ENCODE measurements around the gene BBS9.

The BBS9 gene

DNA sequence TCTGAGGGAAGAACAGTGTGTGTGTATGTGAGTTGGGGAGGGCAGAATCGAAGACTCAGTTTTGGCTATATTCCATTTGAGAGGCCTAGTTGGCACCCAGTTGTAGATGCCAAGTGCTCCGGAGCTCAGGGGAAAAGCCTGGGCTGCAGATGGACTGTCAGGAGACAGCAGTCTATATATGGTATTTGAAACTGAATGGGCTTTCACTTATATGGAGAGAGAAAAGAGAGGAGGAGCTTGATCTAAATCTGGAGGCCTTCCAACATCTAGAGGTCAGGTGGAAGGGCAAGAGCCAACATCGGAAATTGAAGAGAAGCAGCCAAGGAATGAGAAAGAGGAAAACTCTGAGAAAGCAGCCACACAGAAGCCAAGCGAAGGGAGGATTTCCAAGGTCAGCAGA is 425.2 kb downstream of the BBS9 start:
- no peaks in the 10 kb centered on the region for H3K36me3 ChIP-seq
- no peaks in the 10 kb centered on the region for H3K27me3 ChIP-seq
- DNase-seq = no peak
- no peaks in the 10 kb centered on the region; the same call in 1 of the 2 replicates for H3K4me1 ChIP-seq
- no peaks in the 10 kb centered on the region for H3K9me3 ChIP-seq
- TF ChIP-seq, protein P1, sequence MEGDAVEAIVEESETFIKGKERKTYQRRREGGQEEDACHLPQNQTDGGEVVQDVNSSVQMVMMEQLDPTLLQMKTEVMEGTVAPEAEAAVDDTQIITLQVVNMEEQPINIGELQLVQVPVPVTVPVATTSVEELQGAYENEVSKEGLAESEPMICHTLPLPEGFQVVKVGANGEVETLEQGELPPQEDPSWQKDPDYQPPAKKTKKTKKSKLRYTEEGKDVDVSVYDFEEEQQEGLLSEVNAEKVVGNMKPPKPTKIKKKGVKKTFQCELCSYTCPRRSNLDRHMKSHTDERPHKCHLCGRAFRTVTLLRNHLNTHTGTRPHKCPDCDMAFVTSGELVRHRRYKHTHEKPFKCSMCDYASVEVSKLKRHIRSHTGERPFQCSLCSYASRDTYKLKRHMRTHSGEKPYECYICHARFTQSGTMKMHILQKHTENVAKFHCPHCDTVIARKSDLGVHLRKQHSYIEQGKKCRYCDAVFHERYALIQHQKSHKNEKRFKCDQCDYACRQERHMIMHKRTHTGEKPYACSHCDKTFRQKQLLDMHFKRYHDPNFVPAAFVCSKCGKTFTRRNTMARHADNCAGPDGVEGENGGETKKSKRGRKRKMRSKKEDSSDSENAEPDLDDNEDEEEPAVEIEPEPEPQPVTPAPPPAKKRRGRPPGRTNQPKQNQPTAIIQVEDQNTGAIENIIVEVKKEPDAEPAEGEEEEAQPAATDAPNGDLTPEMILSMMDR (IDR thresholded peaks at IDR 0.05; ENCODE audit: low read depth, low read length) = no peak
- H3K4me3 ChIP-seq (ENCODE audit: low read depth, low read length) = no peak overlapping the region

- H3K4me1 ChIP-seq = no peaks in the 10 kb centered on the region; the same call in 1 of the 2 replicates
- TF ChIP-seq, protein P1 (IDR thresholded peaks at IDR 0.05; ENCODE audit: low read depth, low read length) = no peak
- H3K4me3 ChIP-seq (ENCODE audit: low read depth, low read length) = no peak overlapping the region
- no peak for DNase-seq
- no peaks in the 10 kb centered on the region for H3K27me3 ChIP-seq
- H3K36me3 ChIP-seq = no peaks in the 10 kb centered on the region
- no peaks in the 10 kb centered on the region for H3K9me3 ChIP-seq
Observed at GRCh38 chr7:33556472-33556871, 427.1 kb downstream of the BBS9 start.

DNA sequence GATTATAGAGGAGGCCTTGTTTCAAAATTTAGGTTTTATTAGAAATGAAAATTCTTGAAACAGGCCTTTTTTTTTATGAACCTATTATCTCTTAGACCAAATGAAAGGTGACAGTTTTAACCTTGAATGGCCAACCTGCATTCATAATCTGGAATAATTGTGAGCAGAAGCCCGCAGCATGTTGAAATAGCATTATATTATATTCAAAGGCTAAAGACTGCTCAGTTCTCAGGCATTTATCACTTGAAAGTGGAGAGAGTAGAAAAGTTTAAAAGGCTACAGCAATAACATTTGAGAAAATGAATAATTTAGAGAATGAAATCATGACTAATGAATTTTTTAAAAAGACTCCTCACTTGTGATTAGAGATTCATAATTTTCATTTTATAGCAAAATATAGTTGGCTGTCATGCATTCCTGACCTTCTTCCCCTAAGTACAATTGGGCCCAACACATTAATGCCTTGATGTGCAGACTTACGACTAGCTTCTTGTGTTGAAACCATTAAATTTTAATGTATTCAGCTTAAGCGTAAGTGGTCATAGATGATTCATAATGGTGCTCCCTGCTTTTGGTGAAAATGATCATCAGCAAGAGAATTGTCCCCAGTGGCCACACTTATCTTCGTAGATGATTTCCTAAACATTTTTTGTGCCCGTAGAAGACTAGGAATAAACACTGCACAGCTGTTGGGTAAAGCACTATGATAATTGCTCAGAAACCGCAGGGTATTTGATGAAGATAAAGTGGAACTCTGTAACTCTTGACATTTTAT is 429.4 kb downstream of the BBS9 start:
- Histone ChIP-seq H3K9me3 (no peaks in the 10 kb centered on the region), H3K36me3 (no peaks in the 10 kb centered on the region), H3K27me3 (no peaks in the 10 kb centered on the region), H3K4me3 (ENCODE audit: low read depth, low read length) (no peak overlapping the region), H3K4me1 (no peaks in the 10 kb centered on the region; the same call in 1 of the 2 replicates)
- DNase-seq = no peak
- TF ChIP-seq, protein P1 (IDR thresholded peaks at IDR 0.05; ENCODE audit: low read depth, low read length) = no peak

DNA sequence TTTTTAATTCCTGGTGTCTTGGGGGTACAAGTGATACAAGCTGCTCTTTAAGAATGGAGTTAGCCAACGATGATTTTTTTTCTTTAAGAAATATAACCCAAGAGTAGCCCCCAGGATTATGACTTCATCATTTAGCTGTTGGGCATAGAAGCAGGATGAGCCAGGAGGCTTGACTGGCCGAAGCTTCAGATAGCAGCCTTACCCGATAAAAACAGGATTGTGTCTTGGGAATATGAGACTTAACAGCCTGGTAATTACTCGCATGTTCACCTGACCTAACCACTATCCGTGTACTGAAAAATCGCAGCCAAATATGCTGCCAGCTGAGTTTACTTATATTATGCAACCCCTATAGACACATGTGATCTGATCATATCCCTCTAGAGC is 430.0 kb downstream of the BBS9 start:
- Histone ChIP-seq H3K36me3 (no peaks in the 10 kb centered on the region), H3K9me3 (no peaks in the 10 kb centered on the region), H3K4me1 (no peaks in the 10 kb centered on the region; the same call in 1 of the 2 replicates), H3K4me3 (ENCODE audit: low read depth, low read length) (no peak overlapping the region), H3K27me3 (no peaks in the 10 kb centered on the region)
- TF ChIP-seq, protein P1 (IDR thresholded peaks at IDR 0.05; ENCODE audit: low read depth, low read length) = no peak
- DNase-seq = no peak

- DNase-seq = no peak
- TF ChIP-seq, protein P1 (IDR thresholded peaks at IDR 0.05; ENCODE audit: low read depth, low read length) = no peak
- H3K9me3 ChIP-seq = no peaks in the 10 kb centered on the region
Observed at GRCh38 chr7:33562996-33563395, 433.6 kb downstream of the BBS9 start.

GRCh38 chr7:33563651-33564050 is 434.3 kb downstream of the BBS9 start:
- H3K36me3 ChIP-seq = no peaks in the 10 kb centered on the region
- H3K9me3 ChIP-seq = no peaks in the 10 kb centered on the region
- TF ChIP-seq, protein P1 (IDR thresholded peaks at IDR 0.05; ENCODE audit: low read depth, low read length) = no peak
- H3K27me3 ChIP-seq = no peaks in the 10 kb centered on the region
- DNase-seq = no peak
- H3K4me1 ChIP-seq = no peaks in the 10 kb centered on the region
- H3K4me3 ChIP-seq (ENCODE audit: low read depth, low read length) = no peak overlapping the region

More at GRCh38 chr7:33562996-33563395, 433.6 kb downstream of the BBS9 start:
- Histone ChIP-seq H3K27me3 (no peaks in the 10 kb centered on the region), H3K4me1 (no peaks in the 10 kb centered on the region), H3K4me3 (ENCODE audit: low read depth, low read length) (no peak overlapping the region), H3K36me3 (no peaks in the 10 kb centered on the region)

Data from BE2C (cell line).